H9 (cell line): ENCODE measurements around the gene MAPK12. TPM values are rescaled to one million over a fixed set of nuclear protein-coding genes. Genes with fewer than 3 reads are reported as not detected.
"Not testable (repeated sequence)": the region's sequence is repeated elsewhere in the genome, so short reads cannot be mapped to it uniquely, and the experiment has no call there.

Experiments used
- DNase-seq: peaks from one replicate; pipeline ENCODE4 v3.0.0-alpha.2; 2017
- H2AFZ ChIP-seq: one replicate; pipeline ENCODE4 v1.6.1; 2013; ENCODE audit warnings: mild to moderate bottlenecking, low read length, control low read depth, moderate library complexity
- H2AK5ac ChIP-seq: 2 replicates; pipeline ENCODE4 v1.6.1; 2013; ENCODE audit warnings: low read length, control low read depth, mixed read lengths; ENCODE audit not compliant: insufficient read length
- H2BK120ac ChIP-seq: one replicate; pipeline ENCODE4 v1.6.1; 2013; ENCODE audit warnings: low read depth, mild to moderate bottlenecking, low read length, control low read depth, inconsistent platforms; ENCODE audit not compliant: poor library complexity, severe bottlenecking
- H2BK12ac ChIP-seq: 2 replicates; pipeline ENCODE4 v1.6.1; 2013; ENCODE audit warnings: low read length, control low read depth, mixed read lengths, low read depth; ENCODE audit not compliant: insufficient read length
- H2BK15ac ChIP-seq: 2 replicates; pipeline ENCODE4 v1.6.1; 2013; ENCODE audit warnings: low read depth, low read length, control low read depth
- H2BK20ac ChIP-seq: one replicate; pipeline ENCODE4 v1.6.1; 2013; ENCODE audit warnings: low read depth, mild to moderate bottlenecking, low read length, control low read depth, inconsistent platforms; ENCODE audit not compliant: poor library complexity, severe bottlenecking
- H2BK5ac ChIP-seq: 2 replicates; pipeline ENCODE4 v1.6.1; 2013; ENCODE audit warnings: low read length, control low read depth, mixed read lengths; ENCODE audit not compliant: insufficient read length
- H3K14ac ChIP-seq: 2 replicates; pipeline ENCODE4 v1.6.1; 2013; ENCODE audit warnings: low read length, control low read depth; ENCODE audit not compliant: insufficient read depth
- H3K18ac ChIP-seq: 2 replicates; pipeline ENCODE4 v1.6.1; 2013; ENCODE audit warnings: low read depth, mild to moderate bottlenecking, mixed read lengths, low read length, control low read depth; ENCODE audit not compliant: insufficient read length
- H3K23ac ChIP-seq: 2 replicates; pipeline ENCODE4 v1.6.1; 2013; ENCODE audit warnings: low read length, control low read depth, mixed read lengths, low read depth; ENCODE audit not compliant: insufficient read length
- H3K23me2 ChIP-seq: 2 replicates; pipeline ENCODE4 v1.6.1; 2013; ENCODE audit warnings: low read depth, mild to moderate bottlenecking, mixed read lengths, low read length, control low read depth; ENCODE audit not compliant: insufficient read length, poor library complexity, severe bottlenecking
- H3K27ac ChIP-seq: 2 replicates; pipeline ENCODE4 v1.5.1; 2013; ENCODE audit warnings: low read length, control low read depth, mixed read lengths, low read depth; ENCODE audit not compliant: insufficient read length
- H3K27me3 ChIP-seq: 2 replicates; pipeline ENCODE4 v1.6.1; 2013; ENCODE audit warnings: low read length, control low read depth, inconsistent platforms; ENCODE audit not compliant: insufficient read depth
- H3K4ac ChIP-seq: 2 replicates; pipeline ENCODE4 v1.6.1; 2013; ENCODE audit warnings: low read depth, mild to moderate bottlenecking, control low read depth, inconsistent platforms, low read length, moderate library complexity
- H3K4me1 ChIP-seq: 2 replicates; pipeline ENCODE4 v1.6.1; 2013; ENCODE audit warnings: low read length, control low read depth, inconsistent platforms; ENCODE audit not compliant: insufficient read depth
- H3K4me2 ChIP-seq: 2 replicates; pipeline ENCODE4 v1.6.1; 2013; ENCODE audit warnings: low read length, control low read depth, mixed read lengths; ENCODE audit not compliant: insufficient read length, insufficient read depth
- H3K56ac ChIP-seq: 2 replicates; pipeline ENCODE4 v1.6.1; 2013; ENCODE audit warnings: low read depth, mild to moderate bottlenecking, mixed read lengths, low read length, control low read depth; ENCODE audit not compliant: insufficient read length
- H3K79me1 ChIP-seq: 2 replicates; pipeline ENCODE4 v1.6.1; 2013; ENCODE audit warnings: low read depth, mild to moderate bottlenecking, moderate library complexity, low read length, control low read depth, inconsistent platforms; ENCODE audit not compliant: insufficient read depth, poor library complexity, severe bottlenecking
- H3K79me2 ChIP-seq: 2 replicates; pipeline ENCODE4 v1.6.1; 2013; ENCODE audit warnings: low read length, control low read depth, inconsistent platforms; ENCODE audit not compliant: insufficient read depth
- H3K9ac ChIP-seq: 2 replicates; pipeline ENCODE4 v1.6.1; 2013; ENCODE audit warnings: low read length, control low read depth, mixed read lengths; ENCODE audit not compliant: insufficient read length; ENCODE audit errors: extremely low read depth
- H3K9me3 ChIP-seq: one replicate; pipeline ENCODE4 v1.6.1; 2013; ENCODE audit warnings: low read depth, low read length, inconsistent platforms; ENCODE audit not compliant: control insufficient read depth
- H3T11ph ChIP-seq: one replicate; pipeline ENCODE4 v1.6.1; 2013; ENCODE audit warnings: mild to moderate bottlenecking, low read length, control low read depth, inconsistent platforms
- H4K20me1 ChIP-seq: one replicate; pipeline ENCODE4 v1.6.1; 2013; ENCODE audit not compliant: control insufficient read depth, insufficient read length, insufficient read depth
- H4K5ac ChIP-seq: 2 replicates; pipeline ENCODE4 v1.6.1; 2013; ENCODE audit warnings: low read depth, mild to moderate bottlenecking, mixed read lengths, low read length, control low read depth; ENCODE audit not compliant: insufficient read length
- H4K8ac ChIP-seq: replicated peaks from 2 replicates; pipeline ENCODE4 v1.6.1; 2013; ENCODE audit warnings: low read length, control low read depth, mixed read lengths, low read depth; ENCODE audit not compliant: insufficient read length
- H4K91ac ChIP-seq: 2 replicates; pipeline ENCODE4 v1.6.1; 2013; ENCODE audit warnings: low read depth, mild to moderate bottlenecking, moderate library complexity, mixed read lengths, low read length, control low read depth; ENCODE audit not compliant: insufficient read length
- H3K27ac Mint-ChIP-seq, 3 experiments: 2 replicates in 2 of 3; 3 replicates in 1 of 3; pipeline ENCODE4 v1.8.0; 2020 to 2021; ENCODE audit warnings: mixed read lengths in 3 of 3, mild to moderate bottlenecking in 1 of 3, moderate library complexity in 1 of 3
- H3K27me3 Mint-ChIP-seq: 2 replicates; pipeline ENCODE4 v1.8.0; 2021; ENCODE audit warnings: low read depth, mild to moderate bottlenecking, moderate library complexity, mixed read lengths
- H3K36me3 Mint-ChIP-seq, 3 experiments: 2 replicates in 2 of 3; 3 replicates in 1 of 3; pipeline ENCODE4 v1.8.0; 2020 to 2021; ENCODE audit warnings: low read depth in 3 of 3, mixed read lengths in 3 of 3; ENCODE audit not compliant: insufficient read depth in 1 of 3
- H3K4me1 Mint-ChIP-seq, 2 experiments: 2 replicates each; pipeline ENCODE4 v1.8.0; 2020; ENCODE audit warnings: mixed read lengths in 2 of 2
- H3K4me3 Mint-ChIP-seq, 2 experiments: 2 replicates in 1 of 2; 3 replicates in 1 of 2; pipeline ENCODE4 v1.8.0; 2020 to 2021; ENCODE audit warnings: mild to moderate bottlenecking in 2 of 2, mixed read lengths in 2 of 2, moderate library complexity in 1 of 2
- H3K9me3 Mint-ChIP-seq, 2 experiments: 2 replicates in 1 of 2; 3 replicates in 1 of 2; pipeline ENCODE4 v1.8.0; 2020; ENCODE audit warnings: mild to moderate bottlenecking in 2 of 2, mixed read lengths in 2 of 2, moderate library complexity in 1 of 2
- CTCF ChIP-seq: fragments of 200-600 bp; sonication (generic); conservative IDR thresholded peaks from 3 replicates; pipeline ENCODE4 v1.8.0; 2021; ENCODE audit warnings: antibody characterized with exemption, mild to moderate bottlenecking
- WGBS: extraction: QIAGEN DNeasy Blood & Tissue Kit; methylation state at CpG from one replicate; pipeline ENCODE4 v1.1.7; 2013; ENCODE audit warnings: missing lambda C conversion rate, low lambda C conversion rate, mixed read lengths; ENCODE audit not compliant: insufficient read length; ENCODE audit errors: extremely low coverage; 5-methylcytosine and 5-hydroxymethylcytosine counted together
- total RNA-seq: library from RNA; stranded (reverse); gene quantifications from 2 replicates; pipeline ENCODE4 v1.2.1, GENCODE V29; 2021

Gene MAPK12
- total RNA-seq, 1 experiment from 2014 or later, result 31.3 TPM

GRCh38 chr22:50274311-50274710 is 12.8 kb upstream of the MAPK12 start:
- peaks cover 8 to 13% of the 10 kb centered on the region in 2 experiments for H3K9me3 Mint-ChIP-seq
- no peak overlapping the region for H3K14ac ChIP-seq
- H3K23me2 ChIP-seq, result peaks cover 5% of the 10 kb centered on the region
- H3K27me3 Mint-ChIP-seq, result peaks cover 24% of the 10 kb centered on the region
- no peak overlapping the region for H2BK15ac ChIP-seq
- H3K4me2 ChIP-seq, result no peak overlapping the region
- no peak overlapping the region for H4K91ac ChIP-seq
- H3K4ac ChIP-seq, result no peak overlapping the region
- H2AK5ac ChIP-seq, result no peak overlapping the region
- DNase-seq, result no peak
- H3K36me3 Mint-ChIP-seq, result peaks cover 30 to 52% (median 42%) of the 10 kb centered on the region in 3 experiments
- H2BK5ac ChIP-seq, result no peak overlapping the region
- H3K4me3 Mint-ChIP-seq, result no peak overlapping the region; a peak in 1 of 5 replicates
- no peaks in the 10 kb centered on the region for H4K20me1 ChIP-seq
- H3K4me1 Mint-ChIP-seq, result peaks cover 2 to 11% of the 10 kb centered on the region in 2 experiments; a peak in 3 of 4 replicates
- H3K27me3 ChIP-seq, result peaks cover 2% of the 10 kb centered on the region; the same call in 1 of the 2 replicates
- H2BK12ac ChIP-seq, result no peak overlapping the region
- H3K27ac ChIP-seq, result no peak overlapping the region
- no peak overlapping the region for H4K5ac ChIP-seq
- H3K4me1 ChIP-seq, result no peaks in the 10 kb centered on the region
- no peak overlapping the region for H3K18ac ChIP-seq
- no peak overlapping the region for H3K9ac ChIP-seq
- peak; percentile 49; the same call in 2 of the 3 replicates for TF ChIP-seq CTCF
- no peaks in the 10 kb centered on the region for H3K9me3 ChIP-seq
- H4K8ac ChIP-seq, result no peak overlapping the region
- no peak overlapping the region for H3K56ac ChIP-seq
- H3T11ph ChIP-seq, result no peak overlapping the region
- no peak overlapping the region for H2BK20ac ChIP-seq
- H3K23ac ChIP-seq, result no peak overlapping the region
- WGBS, result no CpG with 5 or more reads among the region's 7 CpGs
- no peak overlapping the region for H2AFZ ChIP-seq
- no peaks in the 10 kb centered on the region for H3K79me2 ChIP-seq
- no peak overlapping the region for H2BK120ac ChIP-seq
- H3K27ac Mint-ChIP-seq, result no peak overlapping the region
- H3K79me1 ChIP-seq, result no peaks in the 10 kb centered on the region

- not testable (repeated sequence) for H3K4ac ChIP-seq, H2BK5ac ChIP-seq, H3K56ac ChIP-seq, H3K23me2 ChIP-seq, H2AK5ac ChIP-seq, H3K27ac Mint-ChIP-seq, H3K9ac ChIP-seq, H4K8ac ChIP-seq, H3K27ac ChIP-seq, H3K18ac ChIP-seq, H2BK120ac ChIP-seq, H3T11ph ChIP-seq, DNase-seq, H2BK15ac ChIP-seq, H2BK20ac ChIP-seq, H2AFZ ChIP-seq, H4K20me1 ChIP-seq, H3K79me2 ChIP-seq, H3K23ac ChIP-seq, H3K4me1 ChIP-seq, H4K5ac ChIP-seq, H3K14ac ChIP-seq, H3K4me3 Mint-ChIP-seq, H3K4me2 ChIP-seq, H4K91ac ChIP-seq, H3K27me3 ChIP-seq, H3K9me3 ChIP-seq, H2BK12ac ChIP-seq, H3K79me1 ChIP-seq
- Mint-ChIP-seq H3K9me3 (peaks cover 8 to 13% of the 10 kb centered on the region in 2 experiments), H3K27me3 (peaks cover 29% of the 10 kb centered on the region), H3K36me3 (peaks cover 26 to 47% (median 37%) of the 10 kb centered on the region in 3 experiments), H3K4me1 (peaks cover 2 to 12% of the 10 kb centered on the region in 2 experiments; a peak in 3 of 4 replicates)
- no CpG with 5 or more reads among the region's 10 CpGs for WGBS
Measured at GRCh38 chr22:50273781-50274180, 12.3 kb upstream of the MAPK12 start.
